Erythroblast (primary cell): Measurements from ENCODE around the gene EMD.

Experiments
- GATA1 ChIP-seq: IDR thresholded peaks from 2 replicates; pipeline ENCODE4 v1.6.1; 2011; ENCODE audit warnings: low read depth, mild to moderate bottlenecking, control low read depth, low read length, moderate library complexity
- POLR2A ChIP-seq: IDR thresholded peaks from 2 replicates; pipeline ENCODE4 v1.6.1; 2011; ENCODE audit warnings: mild to moderate bottlenecking, low read length

DNA sequence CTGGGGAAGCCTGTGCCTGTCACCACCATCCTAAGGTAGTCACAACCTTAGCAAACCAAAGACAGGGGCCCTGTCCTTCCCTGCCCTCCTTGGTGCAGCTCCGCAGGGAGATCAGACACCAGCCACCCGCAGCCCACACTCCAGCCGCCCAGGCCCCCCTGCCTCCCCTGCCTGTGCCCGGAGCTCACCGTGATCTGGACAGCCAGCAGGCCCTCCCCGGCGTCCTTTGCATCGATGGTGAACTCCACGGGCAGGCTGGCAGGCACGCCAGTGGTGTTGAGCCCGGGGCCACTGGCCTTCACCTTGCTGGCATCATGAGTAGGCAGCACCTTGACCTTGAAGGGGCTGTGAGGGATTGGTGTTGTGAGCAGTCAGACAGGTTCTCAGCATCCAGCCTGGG lies 21.1 kb upstream of the EMD start:
- TF ChIP-seq POLR2A, result no peak
- TF ChIP-seq GATA1, result no peak
